Heart left ventricle (tissue), 13 donors: Measurements from ENCODE around the gene ZNF423.

Experiments
- CTCF ChIP-seq, 12 donors: fragments of 200-600 bp; sonication (generic) in 4 of 12; IDR thresholded peaks; one replicate each; pipeline versions ENCODE4 v1.5.0 to v1.8.0; 2018 to 2022; ENCODE audit warnings: antibody characterized with exemption in 12 of 12, mild to moderate bottlenecking in 5 of 12
- POLR2A ChIP-seq, 2 donors: fragments of 450-650 bp; IDR thresholded peaks; one replicate each; pipeline ENCODE4 v1.6.1; 2017; ENCODE audit warnings: antibody characterized with exemption in 2 of 2, mild to moderate bottlenecking in 2 of 2, moderate library complexity in 2 of 2
- donor health status: ischemic (EF 13 %, LVEDD 7.1; RV severe dilation, severe dysfunction).
- donor health status: DM: no; HTN: yes; CAD: no.
- donor health status: DM: no; HTN: no; CAD: no.
- donor health status: ischemic (EF 25% LVEDD 6.9; RV normal size, moderate dysfunction).
- donor health status: ischemic (EF 25% LVEDD 5.7; RV mildly dilated, moderate dysfunction).
- donor health status: ischemic (EF 35%, LVEDD 5.7; RV mildly dilated, moderate dysfunction).
- donor health status: nonischemic (EF 11% LVEDD 7.7; RV severe dilation, severe dysfunction).
- donor health status: DM: yes; HTN: yes; CAD: no.
- donor health status: PGD.
- donor health status: ischemic (EF 29% LVEDD 5.4; RV normal size, mild dysfunction).
- donor health status: nonischemic (EF 23%, LVEDD 6.1; RV moderate dilation, normal function).

GRCh38 chr16:49526860-49527365 lies 329.0 kb downstream of the ZNF423 start:
- no peak for TF ChIP-seq CTCF (IDR thresholded peaks at IDR 0.05)
- no peak for TF ChIP-seq POLR2A (IDR thresholded peaks at IDR 0.05)
